SK-N-SH (cell line): Measurements from ENCODE around the gene SIM1. TPM values are rescaled to one million over a fixed set of nuclear protein-coding genes. Genes with fewer than 3 reads are reported as not detected.

ENCODE experiments used
- CTCF ChIA-PET: fragments of 300-600, 350-600 bp; formaldehyde crosslinking; extraction: SDS; loops from one replicate; lab custom pipeline; 2021; lab: Yijun Ruan, JAX
- POLR2A ChIA-PET: fragments of 350-600 bp; sonication (Branson Sonifier 250); formaldehyde crosslinking; extraction: SDS; loops from one replicate; lab custom pipeline; 2020; ENCODE audit warnings: antibody characterized with exemption, inconsistent platforms; lab: Yijun Ruan, JAX
- DNase-seq: peaks from one replicate; pipeline ENCODE4 v3.0.0; 2012
- H2AFZ ChIP-seq: fragments of 200-600 bp; sonication (generic); 2 replicates; pipeline ENCODE4 v1.8.1; 2016; ENCODE audit warnings: antibody characterized with exemption, mild to moderate bottlenecking, low read depth
- H3F3A ChIP-seq: fragments of 200-600 bp; sonication (generic); replicated peaks from 2 replicates; pipeline ENCODE3; 2016; ENCODE audit warnings: antibody characterized with exemption, mild to moderate bottlenecking; ENCODE audit not compliant: insufficient read depth
- H3K27ac ChIP-seq, 2 experiments: fragments of 200-500 bp in 1 of 2; fragments of 200-600 bp in 1 of 2; sonication (Bioruptor generic) in 1 of 2; sonication (generic), shearing (Covaris generic) in 1 of 2; 2 replicates each; pipeline versions ENCODE4 v1.5.1 to v1.6.1; 2014 to 2016; ENCODE audit warnings: low read depth in 2 of 2, inconsistent platforms in 1 of 2, low read length in 1 of 2, mild to moderate bottlenecking in 1 of 2, mixed read lengths in 1 of 2
- H3K27me3 ChIP-seq: fragments of 200-600 bp; sonication (generic), shearing (Covaris generic); 2 replicates; pipeline ENCODE4 v1.6.1; 2016; ENCODE audit warnings: mixed run types; ENCODE audit not compliant: insufficient read depth
- H3K36me3 ChIP-seq, 2 experiments: fragments of 200-500 bp in 1 of 2; fragments of 200-600 bp in 1 of 2; sonication (Bioruptor generic) in 1 of 2; sonication (generic) in 1 of 2; replicated peaks in 1 of 2; 2 replicates each; pipeline versions ENCODE3 to v1.5.1; 2014 to 2016; ENCODE audit warnings: low read length in 1 of 2, mild to moderate bottlenecking in 1 of 2; ENCODE audit not compliant: insufficient read depth in 2 of 2, control insufficient read depth in 1 of 2
- H3K4me1 ChIP-seq, 2 experiments: fragments of 200-500 bp in 1 of 2; fragments of 200-600 bp in 1 of 2; sonication (Bioruptor generic) in 1 of 2; sonication (generic), shearing (Covaris generic) in 1 of 2; 2 replicates each; pipeline versions ENCODE4 v1.5.1 to v1.6.1; 2014 to 2016; ENCODE audit warnings: low read depth in 1 of 2, low read length in 1 of 2, mixed run types in 1 of 2; ENCODE audit not compliant: insufficient read depth in 2 of 2, control insufficient read depth in 1 of 2
- H3K4me2 ChIP-seq: fragments of 200-600 bp; sonication (generic), shearing (Covaris generic); 2 replicates; pipeline ENCODE4 v1.6.1; 2017; ENCODE audit warnings: mixed run types
- H3K4me3 ChIP-seq, 2 experiments: fragments of 200-500 bp in 1 of 2; fragments of 200-600 bp in 1 of 2; sonication (Bioruptor generic) in 1 of 2; sonication (generic), shearing (Covaris generic) in 1 of 2; 2 replicates each; pipeline versions ENCODE4 v1.5.1 to v1.8.1; 2014 to 2016; ENCODE audit warnings: low read depth in 2 of 2, inconsistent platforms in 1 of 2, low read length in 1 of 2, mild to moderate bottlenecking in 1 of 2, mixed read lengths in 1 of 2, moderate library complexity in 1 of 2
- H3K79me2 ChIP-seq: fragments of 200-600 bp; sonication (generic); 2 replicates; pipeline ENCODE4 v1.8.1; 2017; ENCODE audit warnings: mild to moderate bottlenecking; ENCODE audit not compliant: insufficient read depth
- H3K9ac ChIP-seq: fragments of 200-600 bp; sonication (generic); 2 replicates; pipeline ENCODE4 v1.6.1; 2017; ENCODE audit warnings: mixed run types
- H3K9me2 ChIP-seq: fragments of 200-600 bp; sonication (generic); 2 replicates; pipeline ENCODE4 v1.6.1; 2017; ENCODE audit warnings: mixed run types
- H3K9me3 ChIP-seq: fragments of 200-600 bp; sonication (generic); 2 replicates; pipeline ENCODE4 v1.6.1; 2017; ENCODE audit warnings: mixed run types, mild to moderate bottlenecking, moderate library complexity
- H4K20me1 ChIP-seq: fragments of 200-600 bp; sonication (generic); 2 replicates; pipeline ENCODE4 v1.6.1; 2017; ENCODE audit warnings: mild to moderate bottlenecking, mixed run types; ENCODE audit not compliant: insufficient read depth
- ELF1 ChIP-seq: IDR thresholded peaks from 2 replicates; pipeline ENCODE4 v1.4.0; 2012
- GABPA ChIP-seq: IDR thresholded peaks from 2 replicates; pipeline ENCODE4 v1.4.0; 2012; ENCODE audit warnings: low read depth, mild to moderate bottlenecking
- GATA2 ChIP-seq: sonication (generic); formaldehyde crosslinking; IDR thresholded peaks from 2 replicates; pipeline ENCODE4 v1.5.0; 2020; ENCODE audit warnings: mild to moderate bottlenecking, missing genetic modification reagents
- JUND ChIP-seq: IDR thresholded peaks from 2 replicates; pipeline ENCODE4 v1.4.0; 2012
- MXI1 ChIP-seq: IDR thresholded peaks from 2 replicates; pipeline ENCODE4 v1.6.1; 2012; ENCODE audit warnings: mild to moderate bottlenecking, low read depth, low read length, improper control_type of control experiment
- NFIC ChIP-seq: IDR thresholded peaks from 2 replicates; pipeline ENCODE4 v1.4.0; 2012; ENCODE audit warnings: borderline replicate concordance
- POLR2AphosphoS5 ChIP-seq: IDR thresholded peaks from 2 replicates; pipeline ENCODE4 v1.6.1; 2012; ENCODE audit warnings: low read depth, low read length
- RAD21 ChIP-seq: IDR thresholded peaks from 2 replicates; pipeline ENCODE4 v1.6.1; 2012; ENCODE audit warnings: mild to moderate bottlenecking, low read length
- RXRA ChIP-seq: IDR thresholded peaks from 2 replicates; pipeline ENCODE4 v1.4.0; 2012; ENCODE audit warnings: low read depth, mild to moderate bottlenecking, borderline replicate concordance
- SMC3 ChIP-seq: IDR thresholded peaks from 2 replicates; pipeline ENCODE4 v1.6.1; 2012; ENCODE audit warnings: low read depth, low read length, improper control_type of control experiment
- TCF12 ChIP-seq: IDR thresholded peaks from 2 replicates; pipeline ENCODE4 v1.4.0; 2012
- TEAD4 ChIP-seq: IDR thresholded peaks from 2 replicates; pipeline ENCODE4 v1.4.0; 2012; ENCODE audit warnings: mild to moderate bottlenecking, borderline replicate concordance; ENCODE audit not compliant: insufficient read depth
- WGBS: methylation state at CpG from one replicate; pipeline ENCODE4 v1.1.6; 2017; ENCODE audit warnings: low lambda C conversion rate; 5-methylcytosine and 5-hydroxymethylcytosine counted together
- polyA plus RNA-seq, 3 experiments: library from polyadenylated mRNA; depleted of rRNA; stranded (reverse); fragments of >200 nt; gene quantifications; 2 replicates each; pipeline ENCODE4 v1.2.3, GENCODE V29; 2012
- TF ChIP-seq, protein P1 (sequence below): fragments of 150-350 bp; IDR thresholded peaks from 2 replicates; pipeline ENCODE4 v1.6.1; 2017; ENCODE audit warnings: antibody characterized with exemption, low read length, low read depth, borderline replicate concordance
- TF ChIP-seq, protein P2 (sequence below): fragments of 200-600 bp; sonication (generic); IDR thresholded peaks from 2 replicates; pipeline ENCODE4 v1.6.1; 2017; ENCODE audit warnings: antibody characterized with exemption, mild to moderate bottlenecking, moderate library complexity
- TF ChIP-seq, protein P3 (sequence below): IDR thresholded peaks from 2 replicates; pipeline ENCODE4 v1.4.0; 2012; ENCODE audit warnings: low read depth

The SIM1 gene
- polyA plus RNA-seq, 1 of the 3 experiments (the other 2 are of a cell fraction), result not detected

DNA sequence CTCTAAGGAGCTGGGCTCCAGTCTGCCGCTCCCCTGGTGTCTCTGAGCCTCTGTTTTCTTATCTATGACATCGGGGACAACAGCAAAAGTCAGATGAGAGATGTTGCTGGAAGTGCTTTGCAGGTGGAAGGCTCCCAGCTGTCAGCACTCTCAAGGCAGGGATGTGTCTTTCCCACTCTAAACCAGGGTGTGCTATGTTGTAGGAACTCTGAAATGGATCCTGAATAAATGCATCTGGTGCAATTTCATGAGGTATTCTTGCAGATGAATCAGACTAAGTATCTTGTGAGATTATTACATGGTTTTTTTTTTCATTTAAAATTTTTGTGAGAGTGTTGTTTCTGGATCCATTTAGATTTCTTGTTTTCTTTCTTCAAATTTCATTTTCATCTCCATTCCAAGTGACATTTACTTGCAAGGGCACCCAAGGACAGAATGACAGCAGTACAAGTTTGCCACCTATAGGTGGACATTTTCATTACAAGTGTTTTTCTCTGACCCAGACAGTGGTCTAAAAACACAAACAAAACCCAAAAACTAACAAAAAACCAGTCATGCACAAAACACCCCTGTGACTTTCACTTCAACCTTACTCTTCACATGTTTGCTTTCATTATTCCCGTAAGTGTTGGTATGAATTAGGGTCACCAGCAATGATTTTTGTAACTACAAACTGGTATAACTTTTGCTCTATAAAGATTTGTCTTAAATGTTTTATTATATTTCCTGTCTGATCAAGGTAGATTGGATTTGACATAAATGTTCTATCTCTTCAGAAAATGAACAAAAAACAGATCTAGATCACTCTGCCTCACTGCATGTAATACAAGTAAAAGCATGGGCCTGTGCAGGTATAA lies 14.7 kb upstream of the SIM1 start:
- Histone ChIP-seq H3K27me3 (peaks cover 17% of the 10 kb centered on the region; the same call in 1 of the 2 replicates), H3K4me1 (no peaks in the 10 kb centered on the region), H3K9me2 (no peaks in the 10 kb centered on the region), H2AFZ (no peak overlapping the region), H4K20me1 (no peaks in the 10 kb centered on the region), H3K9me3 (no peaks in the 10 kb centered on the region), H3K9ac (no peak overlapping the region), H3K79me2 (no peaks in the 10 kb centered on the region), H3F3A (no peaks in the 10 kb centered on the region)
- ChIA-PET POLR2A (no interaction called here), CTCF (interaction anchor here (0.6 to 2.6 kb wide), 10 partner anchors 13 to 363 kb away, joined by 3 to 11 read pairs (median 4); no protein-coding TSS in a partner anchor)
- WGBS, result 8% methylated on average over 3 of the region's 3 CpGs
- DNase-seq, result no peak
- TF ChIP-seq ELF1 (no peak), GATA2 (CRISPR knock-in tag) (no peak), RAD21 (peak; percentile 87), TEAD4 (no peak), GABPA (no peak), NFIC (no peak), RXRA (no peak), SMC3 (peak; percentile 71), JUND (no peak)
- TF ChIP-seq, protein P1, sequence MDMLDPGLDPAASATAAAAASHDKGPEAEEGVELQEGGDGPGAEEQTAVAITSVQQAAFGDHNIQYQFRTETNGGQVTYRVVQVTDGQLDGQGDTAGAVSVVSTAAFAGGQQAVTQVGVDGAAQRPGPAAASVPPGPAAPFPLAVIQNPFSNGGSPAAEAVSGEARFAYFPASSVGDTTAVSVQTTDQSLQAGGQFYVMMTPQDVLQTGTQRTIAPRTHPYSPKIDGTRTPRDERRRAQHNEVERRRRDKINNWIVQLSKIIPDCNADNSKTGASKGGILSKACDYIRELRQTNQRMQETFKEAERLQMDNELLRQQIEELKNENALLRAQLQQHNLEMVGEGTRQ, result no peak
- TF ChIP-seq, protein P2, sequence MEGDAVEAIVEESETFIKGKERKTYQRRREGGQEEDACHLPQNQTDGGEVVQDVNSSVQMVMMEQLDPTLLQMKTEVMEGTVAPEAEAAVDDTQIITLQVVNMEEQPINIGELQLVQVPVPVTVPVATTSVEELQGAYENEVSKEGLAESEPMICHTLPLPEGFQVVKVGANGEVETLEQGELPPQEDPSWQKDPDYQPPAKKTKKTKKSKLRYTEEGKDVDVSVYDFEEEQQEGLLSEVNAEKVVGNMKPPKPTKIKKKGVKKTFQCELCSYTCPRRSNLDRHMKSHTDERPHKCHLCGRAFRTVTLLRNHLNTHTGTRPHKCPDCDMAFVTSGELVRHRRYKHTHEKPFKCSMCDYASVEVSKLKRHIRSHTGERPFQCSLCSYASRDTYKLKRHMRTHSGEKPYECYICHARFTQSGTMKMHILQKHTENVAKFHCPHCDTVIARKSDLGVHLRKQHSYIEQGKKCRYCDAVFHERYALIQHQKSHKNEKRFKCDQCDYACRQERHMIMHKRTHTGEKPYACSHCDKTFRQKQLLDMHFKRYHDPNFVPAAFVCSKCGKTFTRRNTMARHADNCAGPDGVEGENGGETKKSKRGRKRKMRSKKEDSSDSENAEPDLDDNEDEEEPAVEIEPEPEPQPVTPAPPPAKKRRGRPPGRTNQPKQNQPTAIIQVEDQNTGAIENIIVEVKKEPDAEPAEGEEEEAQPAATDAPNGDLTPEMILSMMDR, result peak; percentile 91
- TF ChIP-seq, all 33 proteins: peak for 3
- H3K4me3 ChIP-seq, result no peak overlapping the region
- H3K27ac ChIP-seq, result no peak overlapping the region
- no peak overlapping the region for H3K4me2 ChIP-seq
- H3K36me3 ChIP-seq, result no peaks in the 10 kb centered on the region

DNA sequence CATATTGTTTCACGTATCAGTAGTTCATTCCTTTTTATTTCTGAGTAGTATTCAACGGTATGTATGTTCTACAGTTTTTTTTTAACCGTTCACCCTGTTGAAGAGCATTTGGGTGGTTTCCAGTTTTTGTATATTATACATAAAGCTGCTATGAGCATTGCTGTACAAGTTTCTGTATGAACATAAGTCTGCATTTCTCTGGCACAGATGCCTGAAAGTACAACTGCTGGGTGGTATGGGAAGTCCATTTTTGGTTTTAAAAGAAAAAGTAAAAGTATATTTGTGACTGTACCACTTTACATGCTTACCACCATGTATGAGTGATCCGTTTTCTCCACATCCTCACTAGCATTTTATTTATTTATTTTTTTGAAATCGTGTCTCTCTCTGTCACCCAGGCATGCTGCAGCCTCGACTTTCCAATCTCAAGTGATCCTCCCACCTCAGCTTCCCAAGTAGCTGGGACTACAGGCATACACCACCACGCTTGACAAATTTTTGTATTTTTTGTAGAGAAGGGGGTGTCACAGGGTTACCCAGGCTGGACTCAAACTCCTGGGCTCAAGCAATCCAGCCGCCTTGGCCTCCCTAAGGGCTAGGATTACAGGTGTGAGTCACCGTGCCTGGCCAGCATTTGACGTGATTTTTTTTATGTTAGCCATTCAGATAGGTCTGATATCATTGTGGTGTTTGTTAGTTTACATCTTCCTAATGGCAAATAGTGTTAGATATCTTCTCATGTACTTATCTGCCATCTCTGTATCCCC lies 11.0 kb upstream of the SIM1 start:
- H3K27me3 ChIP-seq, result peaks cover 17% of the 10 kb centered on the region; the same call in 1 of the 2 replicates
- POLR2A ChIA-PET, result no interaction called here
- H3K9me2 ChIP-seq, result no peaks in the 10 kb centered on the region
- no peaks in the 10 kb centered on the region for H3K4me1 ChIP-seq
- CTCF ChIA-PET, result interaction anchor here (1.1 to 1.5 kb wide), 2 partner anchors 359 to 361 kb away, joined by 3 to 4 read pairs; no protein-coding TSS in a partner anchor
- no peaks in the 10 kb centered on the region for H3K36me3 ChIP-seq
- H2AFZ ChIP-seq, result no peak overlapping the region
- H3K9ac ChIP-seq, result no peak overlapping the region
- no peak for DNase-seq
- H3K27ac ChIP-seq, result no peak overlapping the region
- H3K79me2 ChIP-seq, result no peaks in the 10 kb centered on the region
- H3K4me2 ChIP-seq, result no peak overlapping the region
- no peaks in the 10 kb centered on the region for H3K9me3 ChIP-seq
- TF ChIP-seq TCF12 (no peak), POLR2AphosphoS5 (no peak), MXI1 (no peak)
- TF ChIP-seq, protein P3, sequence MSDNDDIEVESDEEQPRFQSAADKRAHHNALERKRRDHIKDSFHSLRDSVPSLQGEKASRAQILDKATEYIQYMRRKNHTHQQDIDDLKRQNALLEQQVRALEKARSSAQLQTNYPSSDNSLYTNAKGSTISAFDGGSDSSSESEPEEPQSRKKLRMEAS, result no peak
- WGBS, result 13% methylated on average over 10 of the region's 10 CpGs
- no peaks in the 10 kb centered on the region for H4K20me1 ChIP-seq
- no peaks in the 10 kb centered on the region for H3F3A ChIP-seq
- H3K4me3 ChIP-seq, result no peak overlapping the region
